CD4-positive, alpha-beta T cell treated with Interleukin-6 at 100 ng/mL for 8 hours (primary cell): ENCODE measurements around the gene PRDM2.

Experiments
- DNase-seq: peaks from one replicate; pipeline ENCODE4 v3.0.0-alpha.2; 2020; ENCODE audit warnings: mixed read lengths, low spot score

PRDM2 gene

GRCh38 chr1:13766592-13767564 is 66.9 kb downstream of the PRDM2 start:
- no peak for DNase-seq

DNA sequence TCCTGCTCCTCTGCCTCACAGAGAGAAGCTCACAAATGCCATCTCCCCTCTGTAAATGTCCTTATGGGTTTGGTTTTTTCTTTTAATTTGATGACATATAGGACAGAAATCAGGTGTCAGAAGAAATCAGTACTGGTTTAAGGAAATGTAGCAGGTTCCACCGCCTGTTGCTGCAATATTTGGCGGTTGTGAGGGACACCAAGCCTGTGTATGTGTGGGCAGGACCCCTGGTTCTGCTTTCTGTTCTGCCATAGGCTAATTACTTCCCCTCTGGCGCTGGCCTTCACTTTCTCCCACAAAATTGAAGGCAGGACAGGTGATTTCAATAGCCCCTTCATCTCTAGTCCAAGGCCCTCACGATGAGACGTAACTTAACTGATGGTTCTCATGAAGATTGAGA is 69.2 kb downstream of the PRDM2 start:
- DNase-seq, result no peak

DNA sequence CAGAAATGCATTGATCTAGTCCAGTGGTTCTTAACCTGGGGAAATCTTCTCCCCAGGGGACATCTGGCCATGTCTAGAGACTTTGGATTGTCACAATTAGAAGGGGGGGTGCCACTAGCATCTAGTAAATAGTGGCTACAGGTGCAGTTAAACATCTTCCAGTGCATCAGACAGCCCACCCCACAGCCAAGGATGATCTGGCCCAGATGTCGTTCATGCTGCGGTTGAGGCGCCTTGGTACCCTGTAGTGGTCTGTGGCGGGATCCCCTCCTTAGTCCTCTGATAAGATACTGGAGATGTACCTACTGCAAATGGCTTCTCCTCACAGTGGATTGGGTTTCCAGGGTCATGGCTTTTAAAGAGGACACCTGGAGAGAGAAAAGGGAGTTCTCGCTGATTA is 69.8 kb downstream of the PRDM2 start:
- no peak for DNase-seq

GRCh38 chr1:13770743-13771142 is 70.8 kb downstream of the PRDM2 start:
- DNase-seq, result no peak

DNA sequence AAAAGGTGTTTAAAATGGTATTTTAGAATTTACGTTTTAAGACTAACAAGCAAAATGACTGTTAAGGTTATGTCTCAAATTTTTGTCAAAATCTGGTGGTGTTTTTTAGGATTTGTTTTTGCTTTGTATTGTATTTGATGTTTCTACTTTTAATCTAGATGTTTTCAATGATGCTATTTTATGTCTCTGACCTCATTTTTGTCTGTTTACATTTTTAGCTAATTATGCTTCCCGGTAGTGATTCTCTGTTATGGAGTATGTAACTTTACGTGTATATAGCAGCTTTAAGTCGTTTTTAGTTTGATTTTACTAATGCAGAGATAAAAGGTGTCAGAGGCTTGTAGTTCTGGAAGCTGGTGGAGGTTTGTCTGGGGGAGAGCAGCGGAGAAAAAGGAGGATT is 71.8 kb downstream of the PRDM2 start:
- DNase-seq, result no peak

DNA sequence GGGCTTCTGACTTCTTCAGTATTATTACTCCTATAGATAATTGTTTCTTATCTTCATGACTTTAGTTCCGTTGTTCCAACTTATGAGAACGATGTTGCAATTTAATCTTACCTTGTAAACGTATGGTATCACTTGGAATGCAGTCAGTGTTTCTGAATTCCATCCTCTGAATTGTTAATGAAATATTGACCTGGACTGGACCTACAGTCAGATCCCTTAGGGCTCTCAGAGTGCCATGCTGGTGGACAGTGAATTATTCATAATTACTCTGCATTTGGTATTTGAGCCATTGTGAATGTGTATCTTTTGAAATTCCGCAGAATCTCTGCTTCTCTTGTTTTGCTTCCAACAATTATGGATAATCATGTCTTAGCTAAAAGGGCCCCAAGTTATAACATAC is 72.3 kb downstream of the PRDM2 start:
- DNase-seq, result no peak

DNA sequence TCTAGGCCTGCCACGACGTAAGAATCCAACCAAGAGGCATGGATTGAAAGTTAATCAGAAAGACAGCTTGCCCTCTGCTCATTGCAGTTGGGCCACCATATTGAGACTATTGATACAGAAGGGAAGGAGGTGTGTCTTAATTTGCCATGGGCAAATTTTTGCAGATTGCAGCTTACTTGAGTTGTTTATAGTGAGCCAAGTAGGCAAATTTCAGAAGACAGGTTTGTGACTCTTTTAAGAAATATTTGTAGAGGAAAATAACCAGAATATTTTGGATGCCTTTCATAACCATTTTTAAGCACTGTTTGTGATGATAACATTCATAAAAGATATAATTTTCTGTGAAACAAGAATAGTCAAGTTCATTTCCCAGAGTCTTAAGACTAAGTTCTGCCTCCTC is 74.1 kb downstream of the PRDM2 start:
- DNase-seq, result no peak

DNA sequence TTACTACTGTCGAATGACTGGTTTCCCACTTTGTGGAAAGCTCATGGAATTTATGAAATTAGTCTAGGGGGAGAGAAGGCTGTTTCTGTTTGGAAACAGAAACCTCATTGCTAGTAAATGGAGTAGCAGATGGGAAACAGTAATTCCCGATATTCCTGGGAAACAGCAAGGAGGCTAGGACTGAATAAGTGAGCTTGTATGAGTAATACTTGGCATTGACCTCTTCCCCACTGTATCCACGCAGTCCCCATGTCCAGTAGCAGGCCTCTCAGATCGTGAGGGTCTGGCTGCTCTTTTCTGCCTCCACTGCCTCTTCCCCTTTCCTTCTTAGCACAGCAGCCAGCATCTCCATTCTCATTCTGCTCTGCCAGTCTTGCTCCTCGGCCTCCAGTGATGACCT is 75.5 kb downstream of the PRDM2 start:
- no peak for DNase-seq

- no peak for DNase-seq
Observed at GRCh38 chr1:13775916-13776315, 75.9 kb downstream of the PRDM2 start.

GRCh38 chr1:13778431-13778830 is 78.4 kb downstream of the PRDM2 start:
- no peak for DNase-seq

DNA sequence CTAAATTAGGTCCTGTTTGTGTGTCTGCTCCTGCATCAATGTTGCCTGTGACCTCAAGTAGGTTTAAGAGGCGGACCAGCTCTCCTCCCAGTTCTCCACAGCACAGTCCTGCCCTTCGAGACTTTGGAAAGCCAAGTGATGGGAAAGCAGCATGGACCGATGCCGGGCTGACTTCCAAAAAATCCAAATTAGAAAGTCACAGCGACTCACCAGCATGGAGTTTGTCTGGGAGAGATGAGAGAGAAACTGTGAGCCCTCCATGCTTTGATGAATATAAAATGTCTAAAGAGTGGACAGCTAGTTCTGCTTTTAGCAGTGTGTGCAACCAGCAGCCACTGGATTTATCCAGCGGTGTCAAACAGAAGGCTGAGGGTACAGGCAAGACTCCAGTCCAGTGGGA is 79.9 kb downstream of the PRDM2 start:
- DNase-seq, result no peak

- DNase-seq, result no peak
Observed at GRCh38 chr1:13780780-13781179, 80.8 kb downstream of the PRDM2 start.

GRCh38 chr1:13781228-13781627 is 81.2 kb downstream of the PRDM2 start:
- no peak for DNase-seq

DNA sequence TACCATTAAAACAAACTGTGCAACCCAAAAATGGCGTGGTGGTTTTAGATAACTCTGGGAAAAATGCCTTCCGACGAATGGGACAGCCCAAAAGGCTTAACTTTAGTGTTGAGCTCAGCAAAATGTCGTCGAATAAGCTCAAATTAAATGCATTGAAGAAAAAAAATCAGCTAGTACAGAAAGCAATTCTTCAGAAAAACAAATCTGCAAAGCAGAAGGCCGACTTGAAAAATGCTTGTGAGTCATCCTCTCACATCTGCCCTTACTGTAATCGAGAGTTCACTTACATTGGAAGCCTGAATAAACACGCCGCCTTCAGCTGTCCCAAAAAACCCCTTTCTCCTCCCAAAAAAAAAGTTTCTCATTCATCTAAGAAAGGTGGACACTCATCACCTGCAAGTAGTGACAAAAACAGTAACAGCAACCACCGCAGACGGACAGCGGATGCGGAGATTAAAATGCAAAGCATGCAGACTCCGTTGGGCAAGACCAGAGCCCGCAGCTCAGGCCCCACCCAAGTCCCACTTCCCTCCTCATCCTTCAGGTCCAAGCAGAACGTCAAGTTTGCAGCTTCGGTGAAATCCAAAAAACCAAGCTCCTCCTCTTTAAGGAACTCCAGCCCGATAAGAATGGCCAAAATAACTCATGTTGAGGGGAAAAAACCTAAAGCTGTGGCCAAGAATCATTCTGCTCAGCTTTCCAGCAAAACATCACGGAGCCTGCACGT is 82.1 kb downstream of the PRDM2 start:
- DNase-seq, result no peak

DNA sequence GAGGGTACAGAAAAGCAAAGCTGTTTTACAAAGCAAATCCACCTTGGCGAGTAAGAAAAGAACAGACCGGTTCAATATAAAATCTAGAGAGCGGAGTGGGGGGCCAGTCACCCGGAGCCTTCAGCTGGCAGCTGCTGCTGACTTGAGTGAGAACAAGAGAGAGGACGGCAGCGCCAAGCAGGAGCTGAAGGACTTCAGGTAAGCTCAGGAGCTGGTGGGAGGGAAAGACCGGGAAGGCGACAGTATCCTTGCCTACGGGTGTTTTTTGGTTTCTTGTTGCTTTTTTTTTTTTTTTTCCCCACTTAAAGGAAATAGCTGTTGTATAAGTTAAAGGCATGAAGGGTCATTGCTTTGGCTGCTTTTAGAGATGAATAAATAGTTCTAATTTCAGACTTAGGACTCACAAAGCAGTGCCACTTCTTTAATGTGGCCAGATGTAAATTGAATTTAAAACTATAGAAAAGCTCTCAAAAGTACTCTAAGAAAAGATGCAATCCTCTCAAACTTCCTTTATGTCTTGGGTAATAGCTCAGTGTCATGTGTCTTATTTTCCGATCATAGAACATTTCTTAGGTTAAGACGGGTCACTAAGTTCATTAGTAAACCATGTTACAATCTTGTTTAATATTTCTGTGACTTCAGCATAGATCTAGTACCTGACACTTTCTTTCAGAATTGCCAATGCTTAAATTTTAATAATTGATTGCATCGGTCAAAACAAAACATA is 82.8 kb downstream of the PRDM2 start:
- DNase-seq, result no peak

- no peak for DNase-seq
Observed at GRCh38 chr1:13783551-13783950, 83.6 kb downstream of the PRDM2 start.

DNA sequence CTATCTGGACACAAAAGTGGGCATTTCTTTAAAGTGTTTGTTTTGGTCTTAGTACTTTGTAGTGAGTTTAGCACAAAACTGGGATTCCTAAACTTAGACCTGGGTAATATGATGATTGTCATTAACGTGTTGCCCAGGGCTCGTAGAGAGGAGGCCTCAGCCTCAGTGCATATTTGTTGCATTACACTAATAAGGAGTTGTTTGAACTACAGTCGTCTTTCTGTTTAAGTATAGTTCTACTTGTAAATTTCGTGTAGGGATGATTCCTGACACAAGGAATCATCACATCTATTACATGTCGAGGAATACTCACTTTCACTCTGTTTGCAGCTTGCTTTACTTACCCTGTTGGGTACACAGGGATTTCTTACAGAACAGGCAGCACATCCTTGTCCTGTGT is 85.0 kb downstream of the PRDM2 start:
- no peak for DNase-seq

DNA sequence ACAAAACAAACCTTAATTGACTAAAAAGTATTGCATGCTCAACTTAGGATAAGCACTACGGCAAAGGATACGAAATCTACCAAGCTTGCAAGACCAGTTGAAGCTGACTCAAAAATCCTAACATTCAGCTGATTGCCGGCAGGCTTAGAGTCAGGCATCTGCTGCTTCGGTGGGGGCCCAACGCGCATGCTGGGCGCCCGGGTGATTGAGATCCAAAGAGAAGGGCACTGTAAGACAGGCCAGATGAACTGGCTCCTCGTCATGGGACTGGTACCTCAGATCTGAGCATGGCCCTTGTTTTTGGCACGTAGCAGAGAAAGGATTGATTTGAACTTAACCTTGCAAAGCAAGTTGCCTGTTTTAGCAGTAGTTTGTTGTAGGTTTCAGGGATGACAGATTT is 86.6 kb downstream of the PRDM2 start:
- DNase-seq, result no peak

DNA sequence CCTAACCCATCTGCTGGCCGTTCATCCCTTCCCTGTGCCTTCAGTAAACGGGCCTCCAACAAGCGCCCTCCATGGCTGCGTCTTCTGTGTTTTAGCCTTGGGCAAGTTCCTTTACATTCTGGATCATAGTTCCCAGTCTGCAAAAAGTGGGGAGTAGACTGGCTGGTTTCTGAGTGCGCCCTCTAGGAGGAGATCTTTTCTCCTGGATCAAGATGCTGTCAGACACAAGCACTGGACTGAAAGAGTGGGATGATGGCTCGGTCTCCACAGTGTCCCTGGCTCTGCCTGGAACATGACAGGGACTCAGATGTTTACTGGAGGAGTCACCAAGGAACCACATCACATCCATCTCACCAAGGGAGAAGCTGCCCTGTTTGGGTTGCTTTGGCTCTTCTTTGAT is 88.8 kb downstream of the PRDM2 start:
- DNase-seq, result no peak

DNA sequence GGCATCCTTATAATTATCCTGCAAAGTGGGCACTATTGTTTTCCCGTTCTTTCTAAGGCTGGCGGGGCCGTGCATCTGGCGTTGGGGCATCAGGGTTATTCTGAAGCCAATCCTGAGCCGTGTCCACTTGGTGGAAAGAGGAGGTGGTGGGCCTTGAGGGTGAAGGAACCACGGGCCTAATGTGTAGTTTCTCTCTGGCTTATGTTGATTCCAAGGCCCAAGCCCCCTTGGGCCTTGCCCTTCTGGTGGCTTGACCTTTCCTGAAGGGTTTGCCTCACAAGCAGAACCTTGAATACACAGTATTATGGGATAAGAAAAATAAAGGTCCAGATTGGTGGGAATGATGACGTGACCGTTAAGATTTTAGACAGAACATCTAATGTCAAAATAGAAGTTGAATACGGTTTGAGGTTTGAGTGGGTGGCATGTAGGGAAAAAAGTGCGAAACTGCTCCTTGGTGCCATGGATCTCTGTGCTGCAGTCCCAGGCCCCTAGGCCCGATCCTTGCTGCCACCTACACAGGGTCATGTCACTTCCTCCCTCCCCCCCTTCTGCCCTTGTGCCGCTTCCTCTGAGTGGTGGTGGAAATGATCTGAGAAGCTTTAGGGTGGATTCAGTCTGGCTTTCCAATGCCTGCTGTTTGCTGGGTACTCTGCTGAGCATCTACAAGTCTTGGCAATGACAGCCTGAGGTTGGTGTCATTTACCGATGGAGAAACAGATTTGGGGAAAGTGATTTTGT is 90.5 kb downstream of the PRDM2 start:
- no peak for DNase-seq

- no peak for DNase-seq
Observed at GRCh38 chr1:13792419-13792818, 92.4 kb downstream of the PRDM2 start.
